Trophoblast cell (in vitro differentiated cells and primary cell): Measurements from ENCODE around the gene FTL.

ENCODE experiments used
- DNase-seq, 2 donors: peaks; one replicate each; pipeline ENCODE4 v3.0.0-alpha.2; 2016
- H2AFZ ChIP-seq: 2 replicates; pipeline ENCODE4 v1.6.1; 2013; ENCODE audit warnings: low read length, moderate library complexity, mild to moderate bottlenecking; ENCODE audit not compliant: insufficient read depth, poor library complexity
- H2AK5ac ChIP-seq: 2 replicates; pipeline ENCODE4 v1.6.1; 2013; ENCODE audit warnings: mild to moderate bottlenecking, low read length
- H2BK120ac ChIP-seq: 2 replicates; pipeline ENCODE4 v1.6.1; 2013; ENCODE audit warnings: low read length, mild to moderate bottlenecking, moderate library complexity; ENCODE audit not compliant: insufficient read depth, poor library complexity
- H2BK12ac ChIP-seq: 2 replicates; pipeline ENCODE4 v1.6.1; 2013; ENCODE audit warnings: mild to moderate bottlenecking, low read length, moderate library complexity
- H2BK5ac ChIP-seq: 2 replicates; pipeline ENCODE4 v1.6.1; 2013; ENCODE audit warnings: low read length, low read depth, moderate library complexity, mild to moderate bottlenecking; ENCODE audit not compliant: poor library complexity
- H3K14ac ChIP-seq: 2 replicates; pipeline ENCODE4 v1.6.1; 2013; ENCODE audit warnings: mild to moderate bottlenecking, low read length
- H3K18ac ChIP-seq: 2 replicates; pipeline ENCODE4 v1.6.1; 2013; ENCODE audit warnings: mild to moderate bottlenecking, low read length
- H3K23ac ChIP-seq: 2 replicates; pipeline ENCODE4 v1.6.1; 2013; ENCODE audit warnings: low read length
- H3K27ac ChIP-seq: 2 replicates; pipeline ENCODE4 v1.5.1; 2013; ENCODE audit warnings: low read depth, mild to moderate bottlenecking, inconsistent platforms, low read length, moderate library complexity
- H3K27me3 ChIP-seq: 2 replicates; pipeline ENCODE4 v1.6.1; 2013; ENCODE audit warnings: inconsistent platforms, mild to moderate bottlenecking, low read length, moderate library complexity; ENCODE audit not compliant: insufficient read depth
- H3K36me3 ChIP-seq, 2 experiments: 1 replicate in 1 of 2; 2 replicates in 1 of 2; pipeline ENCODE4 v1.6.1; 2013; ENCODE audit warnings: low read length in 2 of 2, mild to moderate bottlenecking in 2 of 2, moderate library complexity in 1 of 2; ENCODE audit not compliant: insufficient read depth in 2 of 2, control insufficient read depth in 1 of 2
- H3K4ac ChIP-seq: 2 replicates; pipeline ENCODE4 v1.6.1; 2013; ENCODE audit warnings: low read depth, mild to moderate bottlenecking, low read length, moderate library complexity
- H3K4me1 ChIP-seq, 2 experiments: 1 replicate in 1 of 2; 2 replicates in 1 of 2; pipeline ENCODE4 v1.6.1; 2013; ENCODE audit warnings: low read length in 2 of 2, mild to moderate bottlenecking in 2 of 2, moderate library complexity in 1 of 2; ENCODE audit not compliant: insufficient read depth in 2 of 2, control insufficient read depth in 1 of 2
- H3K4me2 ChIP-seq: 2 replicates; pipeline ENCODE4 v1.6.1; 2013; ENCODE audit warnings: inconsistent platforms, mild to moderate bottlenecking, low read length, moderate library complexity
- H3K4me3 ChIP-seq: 2 replicates; pipeline ENCODE4 v1.5.1; 2013; ENCODE audit warnings: mild to moderate bottlenecking, low read depth, low read length, inconsistent platforms
- H3K79me1 ChIP-seq: one replicate; pipeline ENCODE4 v1.6.1; 2013; ENCODE audit warnings: low read length
- H3K79me2 ChIP-seq: 2 replicates; pipeline ENCODE4 v1.6.1; 2013; ENCODE audit warnings: low read length, mild to moderate bottlenecking; ENCODE audit not compliant: control insufficient read depth, insufficient read depth, poor library complexity
- H3K9ac ChIP-seq: 2 replicates; pipeline ENCODE4 v1.6.1; 2013; ENCODE audit warnings: mild to moderate bottlenecking, low read length
- H3K9me3 ChIP-seq: 2 replicates; pipeline ENCODE4 v1.6.1; 2013; ENCODE audit warnings: low read depth, mild to moderate bottlenecking, control low read depth, inconsistent platforms, low read length; ENCODE audit not compliant: insufficient read depth
- H4K12ac ChIP-seq: 2 replicates; pipeline ENCODE4 v1.6.1; 2013; ENCODE audit warnings: low read depth, mild to moderate bottlenecking, low read length, moderate library complexity
- H4K8ac ChIP-seq: 2 replicates; pipeline ENCODE4 v1.6.1; 2013; ENCODE audit warnings: low read depth, mild to moderate bottlenecking, low read length, moderate library complexity
- H4K91ac ChIP-seq: one replicate; pipeline ENCODE4 v1.6.1; 2013; ENCODE audit warnings: low read depth, mild to moderate bottlenecking, low read length, moderate library complexity
- WGBS: extraction: QIAGEN DNeasy Blood & Tissue Kit; methylation state at CpG from one replicate; pipeline ENCODE4 v1.1.7; 2013; ENCODE audit warnings: missing lambda C conversion rate; ENCODE audit not compliant: insufficient read length, insufficient coverage; ENCODE audit errors: extremely low coverage; 5-methylcytosine and 5-hydroxymethylcytosine counted together

The FTL gene

DNA sequence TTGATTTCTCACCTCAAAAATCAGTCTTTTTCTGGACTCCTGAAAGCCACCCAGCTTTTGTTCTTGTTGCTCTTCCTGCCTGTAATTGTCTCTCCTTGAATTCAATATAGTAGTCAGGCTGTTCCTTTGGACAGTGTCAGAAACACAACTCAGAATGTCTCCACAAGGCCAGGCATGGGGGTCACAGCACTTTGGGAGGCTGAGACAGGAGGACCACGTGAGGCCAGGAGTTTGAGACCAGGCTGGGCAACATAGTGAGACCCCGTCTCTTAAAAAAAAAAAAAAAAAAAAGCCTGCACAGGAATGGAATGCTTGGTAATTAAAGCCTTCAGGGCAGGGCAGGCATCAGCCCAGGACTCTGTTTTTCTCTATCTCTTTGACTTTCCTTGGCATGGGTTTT, 19.3 kb upstream of the FTL start:
- Histone ChIP-seq H4K91ac (no peak overlapping the region), H3K4me3 (no peak overlapping the region), H3K27ac (no peak overlapping the region), H3K4me2 (no peak overlapping the region), H2AK5ac (no peak overlapping the region), H3K4ac (no peak overlapping the region), H3K79me1 (no peaks in the 10 kb centered on the region), H3K4me1 (peaks cover 4% of the 10 kb centered on the region in 2 experiments), H3K9me3 (peaks cover 4% of the 10 kb centered on the region), H4K12ac (no peak overlapping the region), H3K9ac (no peak overlapping the region), H2AFZ (no peak overlapping the region), H4K8ac (no peak overlapping the region), H3K14ac (no peak overlapping the region), H3K36me3 (no peaks in the 10 kb centered on the region), H2BK12ac (no peak overlapping the region), H3K18ac (no peak overlapping the region), H2BK120ac (no peak overlapping the region), H3K23ac (no peak overlapping the region), H2BK5ac (no peak overlapping the region), H3K27me3 (no peaks in the 10 kb centered on the region), H3K79me2 (no peaks in the 10 kb centered on the region)
- no peak for DNase-seq
- no CpG with 5 or more reads among the region's 2 CpGs for WGBS

DNA sequence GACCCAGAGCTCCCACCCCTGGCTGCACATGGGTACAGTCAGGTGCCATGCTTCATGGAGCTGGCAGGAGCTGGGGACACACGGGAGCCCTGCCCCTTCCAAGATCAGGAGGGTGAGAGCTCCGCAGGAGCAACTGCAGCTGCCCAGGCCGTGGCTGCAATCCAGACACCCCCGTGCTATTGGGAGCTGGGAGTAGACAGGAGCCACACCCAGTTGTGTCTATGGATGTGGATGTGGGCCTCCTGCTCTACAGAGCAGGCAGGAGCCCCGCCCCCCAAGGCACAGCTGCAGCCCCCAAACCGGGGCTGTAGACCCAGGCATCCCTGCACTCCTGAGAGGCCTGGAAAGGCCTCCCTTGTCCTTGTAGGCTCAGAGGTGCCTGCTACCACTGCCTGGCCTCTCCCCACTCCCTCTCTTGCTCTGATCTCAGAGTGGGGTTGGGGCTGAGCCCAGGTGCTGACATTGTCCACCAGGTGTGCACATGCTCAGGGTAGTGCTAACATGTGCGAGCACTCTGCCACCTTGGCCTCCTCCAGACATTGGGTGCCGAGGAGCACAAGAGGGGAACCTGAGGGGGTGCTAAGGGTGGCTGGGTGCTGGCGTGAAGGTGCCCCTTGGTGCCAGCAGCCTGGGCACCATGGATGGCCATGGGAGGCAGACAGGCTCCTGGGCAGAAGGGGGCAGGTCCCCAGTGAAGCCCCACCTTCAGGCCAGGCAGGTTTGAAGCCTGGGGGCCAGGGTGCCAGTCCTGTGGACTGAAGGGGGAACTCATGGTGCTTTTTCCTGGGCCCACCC, 18.4 kb upstream of the FTL start:
- H3K14ac ChIP-seq, result no peak overlapping the region
- no peaks in the 10 kb centered on the region for H3K27me3 ChIP-seq
- H3K4ac ChIP-seq, result no peak overlapping the region
- H2AFZ ChIP-seq, result no peak overlapping the region
- peaks cover 4% of the 10 kb centered on the region in 2 experiments for H3K4me1 ChIP-seq
- no peaks in the 10 kb centered on the region for H3K79me1 ChIP-seq
- H4K12ac ChIP-seq, result no peak overlapping the region
- H3K27ac ChIP-seq, result no peak overlapping the region
- H2BK5ac ChIP-seq, result no peak overlapping the region
- H3K9ac ChIP-seq, result no peak overlapping the region
- H2AK5ac ChIP-seq, result peak overlapping the region; percentile 16
- H4K8ac ChIP-seq, result no peak overlapping the region
- no peak overlapping the region for H3K4me3 ChIP-seq
- no peak overlapping the region for H4K91ac ChIP-seq
- no peak overlapping the region for H3K18ac ChIP-seq
- no peak overlapping the region for H3K4me2 ChIP-seq
- no peak for DNase-seq
- H3K36me3 ChIP-seq, result no peaks in the 10 kb centered on the region
- no peaks in the 10 kb centered on the region for H3K79me2 ChIP-seq
- no CpG with 5 or more reads among the region's 9 CpGs for WGBS
- no peak overlapping the region for H3K23ac ChIP-seq
- H3K9me3 ChIP-seq, result peaks cover 4% of the 10 kb centered on the region
- no peak overlapping the region for H2BK120ac ChIP-seq
- peak overlapping the region; percentile 14 for H2BK12ac ChIP-seq

DNA sequence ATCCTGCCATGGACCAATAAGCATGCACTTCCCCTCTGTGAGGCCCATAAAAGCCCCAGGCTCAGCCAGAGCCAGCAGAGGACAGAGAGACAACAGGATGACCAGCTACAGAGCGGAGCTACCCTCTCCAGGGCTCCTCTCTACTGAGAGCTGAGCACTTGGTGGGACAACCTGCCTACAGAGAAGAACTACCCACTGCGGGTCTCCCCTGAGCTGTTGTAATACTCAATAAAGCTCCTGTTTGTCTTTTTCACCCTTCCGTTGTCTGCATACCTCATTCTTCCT, 17.9 kb upstream of the FTL start:
- no peak overlapping the region for H2AFZ ChIP-seq
- peaks cover 4% of the 10 kb centered on the region for H3K9me3 ChIP-seq
- no peaks in the 10 kb centered on the region for H3K36me3 ChIP-seq
- H4K8ac ChIP-seq, result no peak overlapping the region
- H2BK5ac ChIP-seq, result no peak overlapping the region
- H3K9ac ChIP-seq, result no peak overlapping the region
- WGBS, result no CpG with 5 or more reads among the region's 3 CpGs
- no peak overlapping the region for H3K18ac ChIP-seq
- no peak overlapping the region for H2BK12ac ChIP-seq
- H3K4me3 ChIP-seq, result no peak overlapping the region
- no peak overlapping the region for H3K4me2 ChIP-seq
- no peak overlapping the region for H4K91ac ChIP-seq
- no peak overlapping the region for H4K12ac ChIP-seq
- no peak overlapping the region for H2AK5ac ChIP-seq
- no peaks in the 10 kb centered on the region for H3K79me2 ChIP-seq
- DNase-seq, result no peak
- no peaks in the 10 kb centered on the region for H3K79me1 ChIP-seq
- no peak overlapping the region for H3K23ac ChIP-seq
- H3K27ac ChIP-seq, result no peak overlapping the region
- no peaks in the 10 kb centered on the region for H3K27me3 ChIP-seq
- H3K4me1 ChIP-seq, result peaks cover 4% of the 10 kb centered on the region in 2 experiments
- H3K14ac ChIP-seq, result no peak overlapping the region
- H3K4ac ChIP-seq, result no peak overlapping the region
- no peak overlapping the region for H2BK120ac ChIP-seq

DNA sequence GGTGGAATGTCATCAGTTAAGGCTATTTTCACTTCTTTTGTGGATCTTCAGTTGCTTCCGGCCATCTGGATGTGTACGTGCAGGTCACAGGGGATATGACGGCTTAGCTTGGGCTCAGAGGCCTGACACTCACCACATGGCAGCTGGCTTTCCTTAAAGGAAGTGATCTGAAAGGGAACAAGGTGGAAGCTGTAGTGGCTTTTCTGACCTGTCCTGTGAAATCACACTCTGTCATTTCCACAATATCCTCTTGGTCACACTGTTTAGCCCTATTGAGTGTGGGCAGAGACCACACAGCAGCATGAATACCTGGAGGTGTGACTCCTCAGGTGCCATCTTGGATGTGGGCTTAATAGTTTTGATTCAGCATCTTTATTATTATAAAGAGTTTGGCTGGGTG, 14.9 kb upstream of the FTL start:
- Histone ChIP-seq H3K79me1 (peaks cover 8% of the 10 kb centered on the region), H3K4me3 (no peak overlapping the region), H3K27me3 (no peaks in the 10 kb centered on the region), H4K8ac (no peak overlapping the region), H4K91ac (no peak overlapping the region), H2AFZ (no peak overlapping the region), H3K79me2 (peaks cover 5% of the 10 kb centered on the region), H3K4me2 (no peak overlapping the region), H3K23ac (no peak overlapping the region), H3K4ac (no peak overlapping the region), H2BK12ac (no peak overlapping the region), H3K14ac (no peak overlapping the region), H2BK120ac (no peak overlapping the region), H3K9ac (no peak overlapping the region), H3K36me3 (no peaks in the 10 kb centered on the region), H2AK5ac (no peak overlapping the region), H3K4me1 (peaks cover 4 to 7% of the 10 kb centered on the region in 2 experiments), H3K27ac (no peak overlapping the region), H2BK5ac (no peak overlapping the region), H3K18ac (no peak overlapping the region), H3K9me3 (peaks cover 4% of the 10 kb centered on the region), H4K12ac (no peak overlapping the region)
- WGBS, result no CpG with 5 or more reads among the region's 3 CpGs
- peak in 1 of 2 donors; percentile 31 for DNase-seq
